Upper lobe of left lung (tissue), 4 donors: ENCODE data around the gene ZWILCH.

Experiments used
- POLR2A ChIP-seq, 4 donors: fragments of 450-650 bp; IDR thresholded peaks; one replicate each; pipeline ENCODE4 v1.5.1; 2016 to 2017; ENCODE audit warnings: antibody characterized with exemption in 4 of 4, mild to moderate bottlenecking in 2 of 4
- POLR2AphosphoS5 ChIP-seq, 2 donors: sonication (generic); formaldehyde crosslinking; IDR thresholded peaks; one replicate each; pipeline ENCODE4 v1.5.1; 2017; ENCODE audit warnings: antibody characterized with exemption in 2 of 2
- TF ChIP-seq, protein P1 (sequence below), 6 experiments: fragments of 450-650 bp in 4 of 6; fragments of 200-600 bp in 2 of 6; sonication (generic) in 2 of 6; IDR thresholded peaks; one replicate each; pipeline ENCODE4 v1.5.1; 2016 to 2019; ENCODE audit warnings: antibody characterized with exemption in 6 of 6

DNA sequence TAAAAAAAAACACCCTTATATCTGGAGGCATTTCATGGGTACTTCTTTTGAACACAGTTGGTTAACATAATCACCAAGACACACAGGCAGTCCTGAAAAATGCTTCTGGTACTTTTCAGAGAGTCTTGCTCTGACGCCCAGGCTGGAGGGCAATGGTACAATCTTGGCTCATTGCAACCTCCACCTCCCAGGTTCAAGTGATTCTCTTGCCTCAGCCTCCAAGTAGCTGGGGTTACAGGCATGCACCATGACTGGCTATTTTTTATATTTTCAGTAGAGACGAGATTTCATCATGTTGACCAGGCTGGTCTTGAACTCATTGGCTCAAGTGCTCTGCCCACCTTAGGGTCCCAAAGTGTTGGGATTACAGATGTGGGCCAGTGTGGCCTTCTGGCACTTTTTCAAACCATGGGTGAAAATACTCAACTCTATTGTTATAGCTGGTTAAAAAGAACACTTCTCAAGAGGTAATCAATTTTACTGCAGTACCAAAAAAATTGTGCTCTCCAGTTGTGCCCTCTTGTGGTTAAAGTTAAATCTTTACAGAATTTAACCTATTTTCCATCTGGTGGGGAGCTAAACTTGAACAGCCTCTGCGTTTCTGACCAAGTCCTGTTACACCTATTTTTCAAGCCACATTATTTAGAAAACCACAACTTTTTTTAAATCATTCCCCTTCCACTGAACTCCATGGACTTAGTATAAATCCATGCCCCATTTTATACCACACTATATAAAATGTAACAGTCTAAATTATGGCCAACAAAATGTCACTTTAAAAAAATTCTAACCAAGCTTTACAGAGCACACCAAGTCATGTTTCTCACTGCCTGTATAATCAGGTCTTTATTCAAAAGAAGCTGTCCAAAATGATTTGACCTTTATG lies 6.4 kb upstream of the ZWILCH start:
- TF ChIP-seq, protein P1, sequence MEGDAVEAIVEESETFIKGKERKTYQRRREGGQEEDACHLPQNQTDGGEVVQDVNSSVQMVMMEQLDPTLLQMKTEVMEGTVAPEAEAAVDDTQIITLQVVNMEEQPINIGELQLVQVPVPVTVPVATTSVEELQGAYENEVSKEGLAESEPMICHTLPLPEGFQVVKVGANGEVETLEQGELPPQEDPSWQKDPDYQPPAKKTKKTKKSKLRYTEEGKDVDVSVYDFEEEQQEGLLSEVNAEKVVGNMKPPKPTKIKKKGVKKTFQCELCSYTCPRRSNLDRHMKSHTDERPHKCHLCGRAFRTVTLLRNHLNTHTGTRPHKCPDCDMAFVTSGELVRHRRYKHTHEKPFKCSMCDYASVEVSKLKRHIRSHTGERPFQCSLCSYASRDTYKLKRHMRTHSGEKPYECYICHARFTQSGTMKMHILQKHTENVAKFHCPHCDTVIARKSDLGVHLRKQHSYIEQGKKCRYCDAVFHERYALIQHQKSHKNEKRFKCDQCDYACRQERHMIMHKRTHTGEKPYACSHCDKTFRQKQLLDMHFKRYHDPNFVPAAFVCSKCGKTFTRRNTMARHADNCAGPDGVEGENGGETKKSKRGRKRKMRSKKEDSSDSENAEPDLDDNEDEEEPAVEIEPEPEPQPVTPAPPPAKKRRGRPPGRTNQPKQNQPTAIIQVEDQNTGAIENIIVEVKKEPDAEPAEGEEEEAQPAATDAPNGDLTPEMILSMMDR (IDR thresholded peaks at IDR 0.05), result peak in 3 of 6 experiments; percentile 4 to 25 (median 20)
- TF ChIP-seq POLR2A (IDR thresholded peaks at IDR 0.05), result no peak
- TF ChIP-seq POLR2AphosphoS5 (IDR thresholded peaks at IDR 0.05), result no peak
